Vagina (tissue), 1 donor: ENCODE data around the gene STAT2. TPM values are rescaled to one million over a fixed set of nuclear protein-coding genes. Genes with fewer than 3 reads are reported as not detected.

Source experiments
- small RNA-seq: library from RNA; depleted of rRNA; stranded (forward); fragments of <200 nt; gene quantifications from one replicate; pipeline ENCODE3, GENCODE V24; 2016
- total RNA-seq: library from RNA; depleted of rRNA; stranded (reverse); fragments of >200 nt; gene quantifications from one replicate; pipeline ENCODE4 v1.2.3, GENCODE V29; 2016

The STAT2 gene
- total RNA-seq, 1 donor from 2014 or later: 109 TPM

Small RNAs within 50 kb of the gene (small RNA-seq; reads per million reads assigned to genes)
- not detected for gene RNU7-40P

Other genes starting within 250 kb of the STAT2 start
- gene RPL41, start 243.5 kb downstream of the STAT2 start, total RNA-seq: 2,458 TPM
- 2.0 TPM for gene ZC3H10, start 241.8 kb downstream of the STAT2 start, total RNA-seq
- gene ESYT1, start 231.8 kb downstream of the STAT2 start, total RNA-seq: 140 TPM
- 40.8 TPM for gene MYL6B, start 207.5 kb downstream of the STAT2 start, total RNA-seq
- 2,285 TPM for gene MYL6, start 201.7 kb downstream of the STAT2 start, total RNA-seq
- gene SMARCC2, start 170.6 kb downstream of the STAT2 start, total RNA-seq: 95.3 TPM
- gene RNF41, start 138.2 kb downstream of the STAT2 start, total RNA-seq: 79.6 TPM
- gene NABP2, start 135.8 kb downstream of the STAT2 start, total RNA-seq: 20.4 TPM
- not detected for gene SLC39A5, start 130.1 kb downstream of the STAT2 start, total RNA-seq
- 22.6 TPM for gene ANKRD52, start 101.7 kb downstream of the STAT2 start, total RNA-seq
- 10.1 TPM for gene COQ10A, start 93.2 kb downstream of the STAT2 start, total RNA-seq
- 140 TPM for gene CS, start 59.8 kb downstream of the STAT2 start, total RNA-seq
- gene CNPY2, start 44.1 kb downstream of the STAT2 start, total RNA-seq: 65.6 TPM
- 37.6 TPM for gene PAN2, start 26.1 kb downstream of the STAT2 start, total RNA-seq
- gene IL23A, start 21.2 kb downstream of the STAT2 start, total RNA-seq: not detected
- gene APOF, start 2.8 kb upstream of the STAT2 start, total RNA-seq: not detected
- 6.1 TPM for gene TIMELESS, start 89.3 kb upstream of the STAT2 start, total RNA-seq
- not detected for gene MIP, start 94.5 kb upstream of the STAT2 start, total RNA-seq
- 1.7 TPM for gene SPRYD4, start 108.5 kb upstream of the STAT2 start, total RNA-seq
- gene GLS2, start 128.1 kb upstream of the STAT2 start, total RNA-seq: 5.2 TPM
- 20.6 TPM for gene RBMS2, start 161.7 kb upstream of the STAT2 start, total RNA-seq